Ascending aorta (tissue), 2 donors: ENCODE measurements around the gene NMNAT2. TPM values are rescaled to one million over a fixed set of nuclear protein-coding genes. Genes with fewer than 3 reads are reported as not detected.

Experiments used
- DNase-seq, 2 donors: peaks; one replicate each; pipeline ENCODE4 v3.0.0-alpha.2; 2019; ENCODE audit warnings: low spot score in 2 of 2
- H3K27ac ChIP-seq, 2 donors: fragments of 200-600 bp; sonication (generic); one replicate each; pipeline ENCODE4 v1.5.1; 2016 to 2017; ENCODE audit warnings: mild to moderate bottlenecking in 1 of 2
- H3K27me3 ChIP-seq: fragments of 200-600 bp; sonication (generic); one replicate; pipeline ENCODE4 v1.5.1; 2017
- H3K36me3 ChIP-seq, 2 donors: fragments of 200-600 bp; sonication (generic); one replicate each; pipeline ENCODE4 v1.5.1; 2016
- H3K4me1 ChIP-seq, 2 donors: fragments of 200-600 bp; sonication (generic); one replicate each; pipeline ENCODE4 v1.5.1; 2016 to 2017; ENCODE audit warnings: mild to moderate bottlenecking in 1 of 2
- H3K4me3 ChIP-seq, 2 donors: fragments of 200-600 bp; sonication (generic); one replicate each; pipeline ENCODE4 v1.5.1; 2016 to 2017; ENCODE audit warnings: mild to moderate bottlenecking in 1 of 2
- H3K9me3 ChIP-seq, 2 donors: fragments of 200-600 bp; sonication (generic); one replicate each; pipeline ENCODE4 v1.5.1; 2016
- intact Hi-C: fragments of 100-400 bp; cut with DNase I; formaldehyde crosslinking; loops from one replicate; pipeline ENCODE4 v1.15.1; 2023
- total RNA-seq: library from RNA; depleted of rRNA; stranded (reverse); fragments of >200 nt; gene quantifications from one replicate; pipeline ENCODE4 v1.1.0, GENCODE V29; 2016
- TF ChIP-seq, protein P1 (sequence below), 3 experiments: fragments of 200-600 bp in 2 of 3; fragments of 450-650 bp in 1 of 3; sonication (generic) in 2 of 3; IDR thresholded peaks; one replicate each; pipeline ENCODE4 v1.5.1; 2016 to 2019; ENCODE audit warnings: antibody characterized with exemption in 3 of 3, mild to moderate bottlenecking in 1 of 3, moderate library complexity in 1 of 3

NMNAT2 gene
- total RNA-seq, 1 donor from 2014 or later = 0.53 TPM

DNA sequence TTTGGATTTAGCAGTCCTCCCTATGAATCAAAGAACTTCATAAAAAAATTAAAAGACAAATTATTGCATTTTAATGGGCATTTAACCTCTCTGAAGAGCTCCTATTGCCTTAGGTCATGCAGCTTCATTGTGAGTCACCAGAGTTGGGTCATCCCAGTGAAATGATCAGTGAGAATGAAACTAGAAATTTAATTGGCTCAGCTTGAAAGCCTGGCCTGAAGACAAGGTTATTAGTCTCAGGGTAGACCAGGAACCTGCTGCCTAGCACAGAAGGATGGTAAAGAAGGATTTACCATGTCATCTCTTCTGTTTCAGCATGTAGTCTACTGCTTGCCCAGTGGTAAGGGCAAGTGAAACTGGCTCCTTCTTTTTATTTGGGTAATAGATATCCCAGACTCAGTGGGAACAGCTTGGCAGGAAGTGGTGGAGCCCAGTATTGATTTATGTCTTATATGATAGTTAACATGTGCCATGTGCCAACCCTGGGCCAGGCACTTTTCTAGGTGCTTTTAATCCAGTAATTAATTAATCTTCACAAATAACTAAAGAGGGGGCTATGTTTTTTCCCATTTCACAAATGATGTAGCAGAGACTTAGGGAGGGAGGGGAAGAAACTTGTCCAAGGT lies 208.5 kb downstream of the NMNAT2 start:
- no peaks in the 10 kb centered on the region for H3K27me3 ChIP-seq
- no peaks in the 10 kb centered on the region for H3K9me3 ChIP-seq
- TF ChIP-seq, protein P1, sequence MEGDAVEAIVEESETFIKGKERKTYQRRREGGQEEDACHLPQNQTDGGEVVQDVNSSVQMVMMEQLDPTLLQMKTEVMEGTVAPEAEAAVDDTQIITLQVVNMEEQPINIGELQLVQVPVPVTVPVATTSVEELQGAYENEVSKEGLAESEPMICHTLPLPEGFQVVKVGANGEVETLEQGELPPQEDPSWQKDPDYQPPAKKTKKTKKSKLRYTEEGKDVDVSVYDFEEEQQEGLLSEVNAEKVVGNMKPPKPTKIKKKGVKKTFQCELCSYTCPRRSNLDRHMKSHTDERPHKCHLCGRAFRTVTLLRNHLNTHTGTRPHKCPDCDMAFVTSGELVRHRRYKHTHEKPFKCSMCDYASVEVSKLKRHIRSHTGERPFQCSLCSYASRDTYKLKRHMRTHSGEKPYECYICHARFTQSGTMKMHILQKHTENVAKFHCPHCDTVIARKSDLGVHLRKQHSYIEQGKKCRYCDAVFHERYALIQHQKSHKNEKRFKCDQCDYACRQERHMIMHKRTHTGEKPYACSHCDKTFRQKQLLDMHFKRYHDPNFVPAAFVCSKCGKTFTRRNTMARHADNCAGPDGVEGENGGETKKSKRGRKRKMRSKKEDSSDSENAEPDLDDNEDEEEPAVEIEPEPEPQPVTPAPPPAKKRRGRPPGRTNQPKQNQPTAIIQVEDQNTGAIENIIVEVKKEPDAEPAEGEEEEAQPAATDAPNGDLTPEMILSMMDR (IDR thresholded peaks at IDR 0.05) = no peak
- H3K4me3 ChIP-seq = no peak overlapping the region
- DNase-seq = no peak
- no peaks in the 10 kb centered on the region for H3K36me3 ChIP-seq
- no peaks in the 10 kb centered on the region for H3K4me1 ChIP-seq
- intact Hi-C loops = no loop called here
- H3K27ac ChIP-seq = no peak overlapping the region

DNA sequence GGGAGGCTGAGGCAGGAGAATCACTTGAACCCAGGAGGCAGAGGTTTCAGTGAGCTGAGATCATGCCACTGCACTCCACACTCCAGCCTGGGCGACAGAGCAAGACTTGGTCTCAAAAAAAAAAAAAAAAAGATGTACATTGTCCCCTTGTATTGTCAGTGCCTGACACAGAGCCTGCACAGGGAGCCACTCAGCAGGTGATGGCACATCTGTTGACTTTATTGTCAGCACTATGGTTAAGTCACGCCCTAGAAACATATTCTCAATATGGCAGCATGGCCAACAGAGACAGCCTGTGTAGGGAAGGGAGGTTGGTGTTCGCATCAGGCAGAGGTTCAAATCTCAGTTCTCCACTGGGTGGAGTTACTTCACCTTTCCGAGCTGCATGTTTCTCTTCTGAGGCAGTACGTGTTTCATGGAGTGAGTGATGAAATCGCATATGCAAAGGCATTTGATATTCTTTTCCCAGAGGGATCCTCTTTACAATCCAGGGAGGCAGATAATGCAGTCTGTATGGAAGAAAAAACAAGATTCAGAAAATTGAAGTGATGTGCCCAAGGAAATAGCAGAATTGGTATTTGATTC lies 211.6 kb downstream of the NMNAT2 start:
- intact Hi-C loops = no loop called here
- no peak overlapping the region for H3K27ac ChIP-seq
- H3K36me3 ChIP-seq = no peaks in the 10 kb centered on the region
- TF ChIP-seq, protein P1 (IDR thresholded peaks at IDR 0.05) = no peak
- H3K27me3 ChIP-seq = no peaks in the 10 kb centered on the region
- no peak overlapping the region for H3K4me3 ChIP-seq
- no peak for DNase-seq
- no peaks in the 10 kb centered on the region for H3K4me1 ChIP-seq
- H3K9me3 ChIP-seq = no peaks in the 10 kb centered on the region

DNA sequence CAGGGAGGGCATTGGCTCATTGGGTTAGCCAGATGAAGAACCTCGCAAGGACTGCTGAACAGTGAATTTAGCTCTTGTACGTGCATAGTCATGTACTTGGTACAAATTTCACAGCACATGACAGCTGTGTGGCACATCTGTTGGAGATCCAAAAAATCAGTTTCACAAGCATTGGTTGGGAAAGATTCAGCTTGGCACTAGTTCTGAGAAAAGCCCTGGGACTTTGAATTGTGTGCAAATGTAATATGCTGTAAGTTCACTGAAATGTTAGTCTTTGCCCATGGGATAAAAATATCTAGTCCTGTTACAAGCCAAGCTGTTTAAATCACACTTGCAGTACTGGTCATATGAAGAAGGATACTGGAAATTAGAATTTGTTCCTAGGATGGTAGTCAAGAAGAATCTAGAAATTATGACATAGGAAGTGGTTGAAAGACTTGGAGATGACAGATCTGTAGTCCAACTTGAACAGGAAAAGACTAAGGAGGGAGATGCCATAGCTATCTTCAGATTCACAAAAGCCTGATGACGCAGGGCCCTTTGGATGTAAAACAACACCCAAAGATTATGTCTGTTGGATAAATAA lies 212.9 kb downstream of the NMNAT2 start:
- no peak overlapping the region for H3K4me3 ChIP-seq
- no peaks in the 10 kb centered on the region for H3K4me1 ChIP-seq
- no peaks in the 10 kb centered on the region for H3K27me3 ChIP-seq
- peak overlapping the region in 1 of 2 donors; percentile 23 for H3K27ac ChIP-seq
- no peaks in the 10 kb centered on the region for H3K9me3 ChIP-seq
- DNase-seq = no peak
- intact Hi-C loops = no loop called here
- no peaks in the 10 kb centered on the region for H3K36me3 ChIP-seq
- TF ChIP-seq, protein P1 (IDR thresholded peaks at IDR 0.05) = no peak

DNA sequence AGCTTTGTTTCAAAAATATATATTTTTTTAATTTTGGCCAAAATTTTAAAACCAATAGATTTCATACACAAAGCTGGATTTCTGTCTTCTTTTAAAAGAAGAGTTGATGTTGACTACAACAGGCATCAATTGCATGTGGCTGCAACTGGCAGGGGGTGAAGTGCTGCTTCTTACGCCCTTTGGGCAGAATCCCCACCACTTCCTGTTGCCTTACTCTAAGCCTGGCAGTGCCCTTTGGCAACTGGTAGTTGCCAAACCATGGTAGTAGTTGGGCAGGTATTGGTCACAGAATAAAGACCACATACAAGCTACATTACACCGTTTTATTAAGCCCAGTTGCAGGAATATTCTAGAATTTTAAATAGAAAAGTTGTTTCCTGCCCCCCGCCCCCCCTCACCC lies 215.1 kb downstream of the NMNAT2 start:
- TF ChIP-seq, protein P1 (IDR thresholded peaks at IDR 0.05) = no peak
- H3K27me3 ChIP-seq = no peaks in the 10 kb centered on the region
- no peak overlapping the region for H3K4me3 ChIP-seq
- no peaks in the 10 kb centered on the region for H3K9me3 ChIP-seq
- H3K36me3 ChIP-seq = no peaks in the 10 kb centered on the region
- intact Hi-C loops = no loop called here
- H3K27ac ChIP-seq = no peak overlapping the region
- H3K4me1 ChIP-seq = no peaks in the 10 kb centered on the region
- no peak for DNase-seq

DNA sequence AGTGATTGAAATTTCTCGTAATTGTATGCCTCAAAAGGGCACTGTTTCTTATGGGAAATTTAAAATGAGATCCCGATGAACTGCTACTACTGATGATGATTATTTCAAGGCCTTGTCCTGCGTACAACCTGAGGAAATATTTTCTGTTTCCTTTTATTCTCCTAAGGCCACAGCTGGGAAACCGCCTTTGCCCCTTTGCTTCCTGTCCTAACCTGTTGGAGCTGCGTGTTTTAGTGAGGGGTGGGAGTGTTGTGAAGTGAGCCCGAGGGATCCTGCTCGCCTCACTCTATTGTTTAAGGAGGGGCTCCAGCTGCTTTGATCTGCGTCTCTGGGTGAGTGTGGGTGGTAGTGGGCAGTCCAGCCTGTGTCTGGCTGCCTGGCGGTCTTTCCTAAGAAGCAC lies 217.7 kb downstream of the NMNAT2 start:
- H3K9me3 ChIP-seq = no peaks in the 10 kb centered on the region
- intact Hi-C loops = no loop called here
- DNase-seq = no peak
- no peaks in the 10 kb centered on the region for H3K27me3 ChIP-seq
- H3K36me3 ChIP-seq = no peaks in the 10 kb centered on the region
- no peak overlapping the region for H3K27ac ChIP-seq
- no peak overlapping the region for H3K4me3 ChIP-seq
- TF ChIP-seq, protein P1 (IDR thresholded peaks at IDR 0.05) = no peak
- H3K4me1 ChIP-seq = no peaks in the 10 kb centered on the region
